ENCODE data around the gene CD2.

DNA sequence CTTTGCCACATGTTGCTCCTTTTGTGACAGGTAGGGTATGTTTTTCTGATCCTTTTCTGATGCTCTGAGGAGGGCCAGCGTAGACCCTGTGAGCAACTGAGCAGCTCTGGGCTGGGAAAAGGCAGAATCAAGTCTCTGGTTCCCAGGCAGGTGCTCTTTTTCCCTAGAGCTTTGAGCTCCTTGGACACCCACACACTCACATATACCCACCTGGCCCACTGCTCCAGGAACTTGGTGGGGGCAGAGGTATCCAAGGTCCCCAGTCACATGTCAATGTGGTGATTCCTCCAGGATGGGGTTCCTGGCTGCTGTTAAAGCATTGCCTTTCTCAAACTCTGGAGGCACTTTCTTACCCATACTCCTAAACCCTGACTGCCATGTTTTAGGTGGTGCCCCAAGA, 5.4 kb downstream of the CD2 start:
- TF ChIP-seq, protein P1, sequence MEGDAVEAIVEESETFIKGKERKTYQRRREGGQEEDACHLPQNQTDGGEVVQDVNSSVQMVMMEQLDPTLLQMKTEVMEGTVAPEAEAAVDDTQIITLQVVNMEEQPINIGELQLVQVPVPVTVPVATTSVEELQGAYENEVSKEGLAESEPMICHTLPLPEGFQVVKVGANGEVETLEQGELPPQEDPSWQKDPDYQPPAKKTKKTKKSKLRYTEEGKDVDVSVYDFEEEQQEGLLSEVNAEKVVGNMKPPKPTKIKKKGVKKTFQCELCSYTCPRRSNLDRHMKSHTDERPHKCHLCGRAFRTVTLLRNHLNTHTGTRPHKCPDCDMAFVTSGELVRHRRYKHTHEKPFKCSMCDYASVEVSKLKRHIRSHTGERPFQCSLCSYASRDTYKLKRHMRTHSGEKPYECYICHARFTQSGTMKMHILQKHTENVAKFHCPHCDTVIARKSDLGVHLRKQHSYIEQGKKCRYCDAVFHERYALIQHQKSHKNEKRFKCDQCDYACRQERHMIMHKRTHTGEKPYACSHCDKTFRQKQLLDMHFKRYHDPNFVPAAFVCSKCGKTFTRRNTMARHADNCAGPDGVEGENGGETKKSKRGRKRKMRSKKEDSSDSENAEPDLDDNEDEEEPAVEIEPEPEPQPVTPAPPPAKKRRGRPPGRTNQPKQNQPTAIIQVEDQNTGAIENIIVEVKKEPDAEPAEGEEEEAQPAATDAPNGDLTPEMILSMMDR (IDR thresholded peaks at IDR 0.05): no peak
- TF ChIP-seq POLR2A (IDR thresholded peaks at IDR 0.05): no peak

Data from body of pancreas (tissue), 4 donors.